Right lobe of liver (tissue), 6 donors: ENCODE results near the gene MARVELD2. TPM values are rescaled to one million over a fixed set of nuclear protein-coding genes. Genes with fewer than 3 reads are reported as not detected.
"Not testable (repeated sequence)": the region's sequence is repeated elsewhere in the genome, so short reads cannot be mapped to it uniquely, and the experiment has no call there.

Experiments used
- ATAC-seq, 4 donors: fragments of 200-7000 bp; cut with Tn5 transposase; one replicate each; pipeline ENCODE4 v1.9.1; 2020; ENCODE audit warnings: mild to moderate bottlenecking in 4 of 4, moderate library complexity in 4 of 4
- DNase-seq, 3 donors: peaks; one replicate each; pipeline ENCODE4 v3.0.0-alpha.2; 2020
- H3K27ac ChIP-seq, 3 donors: fragments of 200-600 bp; one replicate each; pipeline ENCODE4 v1.8.0; 2022
- H3K27me3 ChIP-seq, 2 donors: fragments of 200-600 bp; one replicate each; pipeline ENCODE4 v1.8.0; 2022
- H3K36me3 ChIP-seq, 4 donors: fragments of 200-600 bp; sonication (generic) in 1 of 4; one replicate each; pipeline versions ENCODE4 v1.5.1 to v1.8.0; 2017 to 2022; ENCODE audit warnings: control low read depth in 1 of 4
- H3K4me1 ChIP-seq, 4 donors: fragments of 200-600 bp; sonication (generic) in 1 of 4; one replicate each; pipeline versions ENCODE4 v1.5.1 to v1.8.0; 2017 to 2022; ENCODE audit warnings: control low read depth in 1 of 4
- H3K4me3 ChIP-seq, 3 donors: fragments of 200-600 bp; one replicate each; pipeline ENCODE4 v1.8.0; 2022
- H3K9me3 ChIP-seq, 4 donors: fragments of 200-600 bp; sonication (generic) in 1 of 4; one replicate each; pipeline versions ENCODE4 v1.5.1 to v1.8.0; 2017 to 2022; ENCODE audit warnings: control low read depth in 1 of 4
- POLR2A ChIP-seq: fragments of 450-650 bp; IDR thresholded peaks from one replicate; pipeline ENCODE4 v1.6.1; 2017; ENCODE audit warnings: antibody characterized with exemption, mild to moderate bottlenecking
- WGBS: methylation state at CpG from one replicate; pipeline ENCODE4 v1.1.6; 2018; ENCODE audit warnings: low coverage, low lambda C conversion rate; ENCODE audit not compliant: insufficient coverage; ENCODE audit errors: missing lambda C conversion rate; 5-methylcytosine and 5-hydroxymethylcytosine counted together
- intact Hi-C, 2 donors: fragments of 100-400 bp; cut with DNase I; formaldehyde crosslinking; loops; one replicate each; pipeline versions ENCODE4 v1.11.2 to v1.14.1; 2022
- total RNA-seq, 6 experiments: library from RNA; depleted of rRNA in 2 of 6; stranded (reverse); fragments of >200 nt in 2 of 6; fragmentation: NEBNext Ultra II Directional in 3 of 6; extraction: Animal tissue kit (Norgen Biotek cat#: 25700) in 3 of 6; gene quantifications; one replicate each; pipeline versions ENCODE4 v1.1.0 to v1.2.4, GENCODE V29; 2016 to 2023
- TF ChIP-seq, protein P1 (sequence below), 4 donors: fragments of 200-600 bp in 3 of 4; fragments of 450-650 bp in 1 of 4; IDR thresholded peaks; one replicate each; pipeline versions ENCODE4 v1.5.1 to v1.8.0; 2016 to 2022; ENCODE audit warnings: antibody characterized with exemption in 4 of 4, mild to moderate bottlenecking in 2 of 4
- donor health status: DM: no; HTN: yes; CAD: no.
- donor health status: DM: no; HTN: no; CAD: no.
- donor health status: DM: no; HTN: no; CAD: no.
- donor health status: DM: no; HTN: yes; CAD: no.
- donor health status: DM: no; HTN: yes; CAD: no.

MARVELD2 gene
- total RNA-seq, 6 experiments from 2014 or later: 21.6 to 37.1 (median 26.1) TPM

DNA sequence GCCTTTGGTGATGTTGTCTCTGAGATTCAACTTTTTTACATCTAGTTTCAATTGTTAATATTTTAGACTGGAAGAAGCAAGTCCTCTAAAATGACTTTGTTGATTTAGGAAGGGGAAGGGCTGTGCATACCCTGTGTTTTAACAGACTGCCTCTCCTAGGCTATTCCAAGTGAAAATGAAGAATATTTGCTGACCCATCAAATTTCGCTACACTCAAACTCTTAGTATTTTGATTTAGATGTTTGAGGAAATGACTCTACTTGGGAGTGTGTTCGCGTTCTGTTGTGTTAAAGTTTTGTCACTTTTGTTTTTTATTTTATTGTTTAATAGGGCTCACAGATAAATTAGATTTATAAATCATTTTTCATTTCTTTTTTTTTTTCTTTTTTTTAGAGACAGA is 3.6 kb downstream of the MARVELD2 start:
- intact Hi-C loops: no loop called here

DNA sequence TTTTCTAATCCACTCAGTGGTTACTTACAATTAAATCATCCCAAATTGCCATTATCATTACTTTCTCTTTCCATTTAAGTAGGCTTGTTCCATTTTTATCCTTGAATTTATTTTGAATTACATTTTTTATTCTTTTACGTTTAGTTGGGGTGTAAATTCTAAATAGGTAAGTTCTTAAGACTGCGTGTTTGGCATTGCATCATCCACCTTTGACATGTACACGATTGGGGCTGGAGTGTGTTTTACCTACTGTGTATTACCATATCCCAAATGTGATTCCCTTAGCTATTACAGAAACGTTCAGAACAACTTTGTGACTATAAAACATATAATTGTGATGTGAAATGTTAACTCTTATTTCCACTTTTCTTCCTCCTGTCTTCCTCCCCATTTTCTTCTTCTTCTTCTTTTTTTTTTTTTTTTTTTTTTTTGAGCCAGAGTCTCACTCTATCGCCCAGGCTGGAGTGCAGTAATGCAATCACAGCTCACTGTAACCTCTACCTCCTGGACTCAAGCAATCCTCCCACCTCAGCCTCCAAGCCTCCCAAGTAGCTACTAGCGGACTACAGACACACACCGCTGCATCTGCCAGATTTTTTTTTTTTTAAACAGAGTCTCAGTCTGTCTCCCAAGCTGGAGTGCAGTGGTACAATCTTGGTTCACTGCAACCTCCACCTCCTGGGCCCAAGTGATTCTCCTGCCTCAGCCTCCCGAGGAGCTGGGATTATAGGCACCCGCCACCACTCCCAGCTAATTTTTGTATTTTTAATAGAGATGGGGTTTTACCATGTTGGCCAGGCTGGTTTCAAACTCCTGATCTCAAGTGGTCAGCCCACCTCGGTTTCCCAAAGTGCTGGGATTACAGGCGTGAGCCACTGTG is 16.7 kb downstream of the MARVELD2 start:
- Histone ChIP-seq H3K9me3 (no peaks in the 10 kb centered on the region), H3K27me3 (no peaks in the 10 kb centered on the region), H3K4me1 (peaks cover 0 to 5% (median 0%) of the 10 kb centered on the region in 4 donors), H3K27ac (no peak overlapping the region), H3K36me3 (peaks cover 0 to 21% (median 8%) of the 10 kb centered on the region in 4 donors), H3K4me3 (no peak overlapping the region)
- ATAC-seq (no peak), DNase-seq (no peak)
- 82% methylated on average over 8 of the region's 11 CpGs for WGBS
- TF ChIP-seq, protein P1, sequence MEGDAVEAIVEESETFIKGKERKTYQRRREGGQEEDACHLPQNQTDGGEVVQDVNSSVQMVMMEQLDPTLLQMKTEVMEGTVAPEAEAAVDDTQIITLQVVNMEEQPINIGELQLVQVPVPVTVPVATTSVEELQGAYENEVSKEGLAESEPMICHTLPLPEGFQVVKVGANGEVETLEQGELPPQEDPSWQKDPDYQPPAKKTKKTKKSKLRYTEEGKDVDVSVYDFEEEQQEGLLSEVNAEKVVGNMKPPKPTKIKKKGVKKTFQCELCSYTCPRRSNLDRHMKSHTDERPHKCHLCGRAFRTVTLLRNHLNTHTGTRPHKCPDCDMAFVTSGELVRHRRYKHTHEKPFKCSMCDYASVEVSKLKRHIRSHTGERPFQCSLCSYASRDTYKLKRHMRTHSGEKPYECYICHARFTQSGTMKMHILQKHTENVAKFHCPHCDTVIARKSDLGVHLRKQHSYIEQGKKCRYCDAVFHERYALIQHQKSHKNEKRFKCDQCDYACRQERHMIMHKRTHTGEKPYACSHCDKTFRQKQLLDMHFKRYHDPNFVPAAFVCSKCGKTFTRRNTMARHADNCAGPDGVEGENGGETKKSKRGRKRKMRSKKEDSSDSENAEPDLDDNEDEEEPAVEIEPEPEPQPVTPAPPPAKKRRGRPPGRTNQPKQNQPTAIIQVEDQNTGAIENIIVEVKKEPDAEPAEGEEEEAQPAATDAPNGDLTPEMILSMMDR (IDR thresholded peaks at IDR 0.05): no peak
- TF ChIP-seq POLR2A: no peak
- intact Hi-C loops: no loop called here

More for the DNA sequence above, 3.6 kb downstream of the MARVELD2 start:
- H3K36me3 ChIP-seq: peaks cover 0 to 8% (median 2%) of the 10 kb centered on the region in 4 donors
- H3K4me1 ChIP-seq: no peaks in the 10 kb centered on the region
- no peak for ATAC-seq
- H3K27ac ChIP-seq: no peak overlapping the region
- 83% methylated on average over 3 of the region's 3 CpGs for WGBS
- no peaks in the 10 kb centered on the region for H3K9me3 ChIP-seq
- H3K27me3 ChIP-seq: no peaks in the 10 kb centered on the region
- no peak for TF ChIP-seq POLR2A
- TF ChIP-seq, protein P1 (IDR thresholded peaks at IDR 0.05): no peak
- H3K4me3 ChIP-seq: no peak overlapping the region
- no peak for DNase-seq

DNA sequence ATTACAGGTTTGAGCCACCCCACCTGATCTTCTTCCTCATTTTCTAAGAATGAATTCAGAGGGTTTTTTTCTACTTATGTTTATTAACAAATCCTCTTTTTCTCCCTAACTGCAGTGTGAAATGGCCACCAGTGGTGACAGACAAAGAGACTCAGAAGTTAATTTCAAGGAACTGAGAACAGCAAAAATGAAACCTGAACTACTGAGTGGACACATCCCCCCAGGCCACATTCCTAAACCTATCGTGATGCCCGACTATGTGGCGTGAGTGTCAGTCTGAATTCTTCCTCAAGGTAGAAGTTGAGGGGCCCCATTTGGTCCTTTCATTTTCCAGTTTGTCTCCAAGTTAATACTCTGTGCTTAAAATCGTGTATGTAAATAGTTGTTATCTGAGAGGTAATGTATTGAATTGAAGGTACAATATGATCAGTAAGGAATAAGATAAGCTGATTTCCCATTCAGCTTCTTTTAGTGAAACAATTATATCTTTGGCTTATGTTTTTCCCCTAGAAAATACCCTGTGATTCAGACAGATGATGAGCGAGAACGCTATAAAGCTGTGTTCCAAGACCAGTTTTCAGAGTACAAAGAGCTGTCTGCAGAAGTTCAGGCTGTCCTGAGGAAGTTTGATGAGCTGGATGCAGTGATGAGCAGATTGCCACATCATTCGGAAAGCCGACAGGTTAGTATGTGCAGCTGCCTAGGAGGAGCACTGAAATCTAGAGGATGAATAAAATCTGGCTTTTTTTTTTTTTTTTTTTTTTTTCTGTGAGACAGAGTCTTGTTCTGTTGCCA is 17.7 kb downstream of the MARVELD2 start:
- Histone ChIP-seq H3K4me1 (peaks cover 0 to 5% (median 0%) of the 10 kb centered on the region in 4 donors), H3K36me3 (peaks cover 0 to 21% (median 8%) of the 10 kb centered on the region in 4 donors), H3K9me3 (no peaks in the 10 kb centered on the region), H3K27ac (no peak overlapping the region), H3K27me3 (no peaks in the 10 kb centered on the region), H3K4me3 (no peak overlapping the region)
- no peak for DNase-seq
- 71% methylated on average over 8 of the region's 8 CpGs for WGBS
- intact Hi-C loops: no loop called here
- no peak for ATAC-seq
- no peak for TF ChIP-seq POLR2A
- TF ChIP-seq, protein P1 (IDR thresholded peaks at IDR 0.05): no peak

DNA sequence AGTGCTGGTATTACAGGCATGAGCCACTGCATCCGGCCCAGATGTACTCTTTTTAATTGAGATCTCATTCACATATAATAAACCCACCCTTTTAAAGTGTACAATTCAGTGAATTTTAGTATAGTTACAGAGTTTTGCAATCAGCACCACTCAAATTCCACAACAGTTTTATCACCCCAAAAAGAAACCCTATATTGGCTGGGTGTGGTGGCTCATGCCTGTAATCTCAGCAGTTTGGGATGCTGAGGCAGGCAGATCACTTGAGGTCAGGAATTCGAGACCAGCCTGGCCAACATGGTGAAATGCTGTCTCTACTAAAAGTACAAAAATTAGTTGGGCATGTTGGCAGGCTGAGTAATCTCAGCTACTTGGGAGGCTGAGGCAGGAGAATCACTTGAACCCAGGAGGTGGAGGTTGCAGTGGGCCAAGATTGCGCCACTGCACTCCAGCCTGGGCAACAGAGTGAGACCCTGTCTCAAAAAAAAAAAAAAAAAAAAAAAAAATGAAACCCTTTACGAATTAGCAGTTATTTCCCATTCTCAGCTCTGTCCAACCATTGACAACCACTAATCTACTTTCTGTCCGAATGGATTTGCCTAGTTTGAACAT is 20.5 kb downstream of the MARVELD2 start:
- ATAC-seq, intact Hi-C loops: not testable (repeated sequence)
- H3K36me3 ChIP-seq: peaks cover 0 to 22% (median 8%) of the 10 kb centered on the region in 4 donors

More for the DNA sequence above, 20.5 kb downstream of the MARVELD2 start:
- WGBS: 86% methylated on average over 4 of the region's 5 CpGs
- H3K27ac ChIP-seq, DNase-seq, H3K27me3 ChIP-seq, H3K9me3 ChIP-seq, H3K4me1 ChIP-seq, H3K4me3 ChIP-seq: not testable (repeated sequence)
